Fibroblast of skin of scalp (primary cell): Measurements from ENCODE around the gene PGM1.

Experiments
- DNase-seq: peaks from one replicate; pipeline ENCODE4 v3.0.0-alpha.2; 2013

The PGM1 gene

DNA sequence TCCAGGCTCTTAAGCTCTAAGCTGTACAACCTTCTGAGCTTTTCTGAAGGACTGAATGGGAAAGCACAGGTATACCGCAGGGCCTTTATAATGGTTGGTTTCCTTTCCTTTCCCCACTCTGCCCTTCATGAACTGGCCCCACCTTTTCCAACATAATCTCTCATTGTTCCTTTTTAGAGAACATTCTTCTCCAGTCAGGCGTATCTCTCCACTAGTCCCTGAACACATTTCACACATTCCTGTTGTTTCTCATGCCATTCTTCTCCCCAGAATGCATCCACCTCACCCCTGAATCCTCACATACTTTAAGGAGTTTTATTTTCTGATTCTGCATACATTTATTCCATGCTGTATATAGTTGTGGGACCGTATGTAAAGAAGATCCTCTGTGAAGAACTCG is 41.3 kb downstream of the PGM1 start:
- DNase-seq = no peak

DNA sequence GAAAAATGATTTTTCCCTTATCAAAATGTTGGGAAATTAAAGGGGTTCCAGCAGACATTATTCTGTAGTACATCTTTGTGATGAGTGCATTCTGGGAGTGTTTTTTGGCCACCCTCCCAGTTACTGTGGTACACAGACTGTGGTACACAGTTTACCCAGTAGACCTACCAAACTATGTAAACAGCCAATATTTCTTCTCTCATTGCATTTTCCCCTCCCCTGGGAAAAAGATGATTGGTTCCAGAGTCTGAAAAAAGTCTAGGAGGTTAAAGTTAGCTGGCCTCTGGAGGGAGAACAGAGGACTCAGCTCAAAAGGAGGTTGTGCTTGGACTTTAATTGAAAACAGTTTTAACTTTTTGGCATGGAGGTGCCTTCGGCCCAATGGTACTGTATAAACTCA is 42.5 kb downstream of the PGM1 start:
- peak; percentile 88 for DNase-seq

DNA sequence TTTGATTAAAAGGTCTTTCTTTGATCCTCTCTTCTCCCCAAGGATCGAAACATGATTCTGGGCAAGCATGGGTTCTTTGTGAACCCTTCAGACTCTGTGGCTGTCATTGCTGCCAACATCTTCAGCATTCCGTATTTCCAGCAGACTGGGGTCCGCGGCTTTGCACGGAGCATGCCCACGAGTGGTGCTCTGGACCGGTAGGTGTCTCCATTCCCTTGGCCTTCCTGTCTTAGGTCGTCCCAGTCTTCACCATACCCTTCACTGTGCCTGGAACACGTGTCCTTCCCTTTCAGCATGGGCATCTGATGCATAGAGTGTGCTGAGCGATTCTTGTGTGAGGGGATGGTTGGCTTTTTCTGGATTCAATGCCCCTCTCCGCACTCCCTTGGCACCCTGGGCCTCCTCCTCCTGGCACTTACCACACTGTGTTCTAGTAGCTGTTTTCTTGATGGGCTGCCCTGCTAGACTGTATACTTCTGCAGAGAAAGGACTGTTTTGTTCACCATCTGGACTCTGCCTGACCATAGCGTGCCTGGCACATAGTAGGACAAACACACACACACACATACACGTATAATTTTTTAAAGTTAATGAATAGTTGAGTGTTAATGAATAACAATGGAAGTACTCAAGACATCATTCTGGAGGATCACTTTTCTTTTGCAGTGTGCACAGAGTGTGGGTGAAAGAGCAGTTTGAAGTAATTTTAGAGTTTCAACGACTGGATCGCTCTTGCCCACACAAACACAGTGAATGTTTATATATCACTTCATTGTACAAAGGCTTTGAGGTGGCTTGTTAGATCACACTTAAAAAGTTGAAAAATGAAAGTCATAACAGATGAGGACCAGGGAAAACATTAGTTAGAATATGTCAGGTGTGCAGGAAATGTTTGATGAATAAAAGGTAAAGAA is 43.2 kb downstream of the PGM1 start:
- DNase-seq = no peak

DNA sequence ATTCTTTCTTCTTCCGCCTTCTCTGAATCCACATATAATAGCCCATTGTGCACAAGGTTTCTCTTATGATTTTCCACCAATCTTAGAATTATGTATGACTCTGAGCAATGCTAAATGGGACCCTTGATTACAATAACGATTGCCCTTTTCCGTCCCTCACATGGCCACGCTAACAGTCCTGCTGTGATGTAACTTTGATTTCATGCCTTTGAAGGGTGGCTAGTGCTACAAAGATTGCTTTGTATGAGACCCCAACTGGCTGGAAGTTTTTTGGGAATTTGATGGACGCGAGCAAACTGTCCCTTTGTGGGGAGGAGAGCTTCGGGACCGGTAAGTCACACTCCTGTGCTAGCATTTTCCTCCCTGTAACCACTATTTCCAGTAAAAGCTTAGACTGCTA is 45.3 kb downstream of the PGM1 start:
- DNase-seq = no peak

DNA sequence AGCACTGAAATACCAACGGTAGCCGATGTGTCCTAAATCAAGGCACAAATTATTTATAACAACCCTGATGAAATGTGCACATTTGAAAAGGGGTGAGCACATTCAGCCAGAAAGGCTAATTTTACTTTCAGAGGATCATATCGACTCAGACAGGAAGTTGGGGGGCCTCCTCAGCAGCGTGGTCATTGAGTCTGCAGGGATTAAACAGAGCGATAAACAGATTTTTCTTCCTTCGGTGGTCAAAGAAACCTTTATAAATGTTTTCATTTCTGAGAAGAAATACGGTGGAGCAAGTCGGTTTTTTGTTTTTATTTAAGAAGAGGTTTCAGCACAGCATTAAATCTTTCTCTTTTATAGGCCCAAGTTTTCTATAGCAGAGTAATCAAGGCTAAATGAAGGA is 45.7 kb downstream of the PGM1 start:
- DNase-seq = no peak

DNA sequence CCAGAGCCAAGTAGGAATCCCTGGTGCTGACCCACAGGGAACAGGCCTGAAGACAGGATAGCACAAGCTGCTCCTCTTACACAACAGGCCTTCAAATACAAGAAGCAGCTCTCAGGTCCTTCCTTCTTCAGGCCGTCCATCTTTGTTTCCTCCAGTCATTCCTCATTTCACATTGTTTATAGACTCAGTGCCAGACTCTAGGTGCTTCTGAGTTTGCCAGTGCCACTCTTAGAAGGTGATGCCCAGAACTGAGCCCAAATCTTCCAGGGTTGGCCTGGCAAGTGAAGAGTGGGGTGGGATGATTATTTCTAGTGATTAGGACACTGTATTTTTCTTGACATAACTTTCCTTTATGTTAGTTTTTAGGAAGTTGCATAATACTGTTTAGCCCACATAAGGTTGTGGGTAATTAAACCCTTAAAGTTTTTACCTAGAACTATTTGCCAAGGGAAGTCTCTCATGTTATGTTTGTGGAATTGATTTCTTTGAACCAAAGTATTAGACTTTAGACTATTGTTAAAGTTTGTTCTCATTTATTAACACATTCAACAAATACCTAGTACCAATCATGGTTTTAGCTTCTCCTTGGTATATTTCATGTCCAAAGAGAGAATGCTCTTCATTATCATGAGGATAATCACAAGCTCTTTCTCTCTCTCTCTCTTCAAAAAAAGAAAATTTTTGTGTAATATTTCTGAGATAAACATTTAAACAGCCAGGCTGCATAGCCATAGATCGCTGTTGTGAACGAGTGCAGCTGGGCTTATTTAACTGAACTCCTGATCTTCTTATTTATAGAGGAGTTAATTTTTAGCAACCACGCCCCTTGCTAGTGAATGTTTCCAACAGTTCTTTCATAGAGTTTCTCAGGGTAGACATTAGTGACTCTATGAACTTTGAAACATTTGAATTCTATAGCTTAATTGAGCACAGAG is 47.7 kb downstream of the PGM1 start:
- no peak for DNase-seq

DNA sequence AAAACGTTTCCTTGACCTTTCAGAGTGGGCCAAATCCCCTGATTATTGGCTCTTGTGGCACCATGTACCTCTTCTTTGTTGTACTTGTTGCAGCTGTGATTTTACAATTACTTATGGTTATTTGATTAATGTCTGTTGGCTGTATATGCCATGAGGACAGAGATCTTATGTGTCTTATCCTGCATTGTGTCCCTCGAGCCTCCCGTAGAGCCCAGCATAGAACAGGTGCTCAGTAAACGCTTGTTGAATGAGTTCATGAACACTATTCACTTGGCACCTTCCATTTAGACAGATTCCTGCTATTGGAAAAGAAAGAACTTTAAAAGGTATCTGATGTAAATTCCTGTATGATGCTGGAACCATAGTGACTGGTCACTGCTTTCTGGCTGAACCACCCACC is 48.4 kb downstream of the PGM1 start:
- no peak for DNase-seq

DNA sequence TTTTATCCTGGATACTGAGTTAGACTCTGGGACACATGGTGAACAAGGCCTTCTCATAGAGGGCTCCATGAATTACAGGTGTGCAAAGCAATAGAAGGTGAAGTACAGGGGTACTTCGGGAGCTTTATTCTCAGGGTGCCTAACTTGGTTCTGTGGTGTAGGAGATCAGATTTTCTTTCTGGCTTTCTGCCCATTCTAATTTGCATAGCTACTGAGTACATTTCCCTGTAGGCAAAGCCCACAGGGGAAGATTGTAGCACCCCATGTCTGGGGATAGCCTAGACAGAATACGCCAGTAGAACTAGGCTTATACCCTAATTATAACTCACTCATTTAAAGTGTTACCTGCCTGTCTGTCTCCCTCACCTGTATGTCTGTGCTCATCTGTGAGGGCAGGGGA is 49.7 kb downstream of the PGM1 start:
- DNase-seq = no peak

DNA sequence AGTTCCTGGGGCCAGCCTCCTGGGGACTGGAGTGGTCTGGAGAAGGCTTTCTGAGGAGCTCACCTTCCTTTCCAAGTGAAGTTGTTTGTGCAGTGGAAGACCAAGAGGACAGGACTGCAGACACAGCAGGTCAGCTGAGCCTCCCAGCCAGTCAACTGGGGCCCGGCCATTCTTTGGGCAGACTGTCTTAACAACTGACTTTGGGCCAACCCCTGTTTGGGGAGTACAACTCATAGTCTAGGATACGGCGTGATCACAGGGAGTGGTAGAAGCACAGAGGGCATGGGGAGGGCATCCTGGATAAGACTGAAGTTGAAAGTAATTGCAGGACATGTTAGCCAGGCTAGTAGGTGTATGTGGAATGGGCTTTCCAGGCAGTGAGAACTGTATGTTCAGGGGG is 50.3 kb downstream of the PGM1 start:
- DNase-seq = no peak

DNA sequence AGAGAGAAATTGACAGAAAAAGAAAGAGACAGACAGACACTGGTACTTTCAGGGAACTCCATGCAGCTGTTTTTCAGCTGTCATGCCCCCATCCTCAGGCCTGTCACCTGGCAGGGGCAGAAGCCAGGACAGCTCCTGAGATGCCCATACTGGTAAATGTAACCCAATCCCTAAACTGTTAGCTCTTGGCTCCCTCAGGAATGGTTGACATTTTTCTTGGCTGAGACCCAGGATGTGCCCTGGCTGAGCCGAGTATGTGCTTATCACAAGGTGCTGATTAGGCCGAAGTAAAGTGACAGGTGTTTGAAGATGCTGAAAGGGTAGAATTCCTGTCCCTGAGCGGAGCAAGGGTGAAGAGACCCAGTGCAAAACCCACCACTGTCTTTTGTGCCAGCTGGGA is 50.7 kb downstream of the PGM1 start:
- no peak for DNase-seq

DNA sequence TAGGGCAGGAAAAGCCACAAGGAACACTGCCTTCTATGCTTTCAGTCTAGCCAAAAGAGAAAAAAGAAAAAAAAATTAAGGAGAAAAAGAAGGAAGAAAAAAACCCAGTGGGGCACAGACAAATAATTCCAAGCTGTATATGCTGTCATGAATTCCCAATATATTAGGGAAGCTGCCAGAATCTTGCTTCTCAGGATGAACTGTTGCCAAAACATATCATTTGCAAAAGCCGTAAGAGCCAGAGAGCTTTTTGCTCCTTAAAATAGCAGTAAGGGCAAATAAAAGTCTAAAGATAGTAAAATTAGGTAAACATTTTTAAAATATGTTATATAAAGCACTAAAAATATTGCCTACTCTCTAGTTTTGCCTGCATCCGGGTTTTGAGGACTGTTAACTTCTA is 52.1 kb downstream of the PGM1 start:
- peak; percentile 64 for DNase-seq

DNA sequence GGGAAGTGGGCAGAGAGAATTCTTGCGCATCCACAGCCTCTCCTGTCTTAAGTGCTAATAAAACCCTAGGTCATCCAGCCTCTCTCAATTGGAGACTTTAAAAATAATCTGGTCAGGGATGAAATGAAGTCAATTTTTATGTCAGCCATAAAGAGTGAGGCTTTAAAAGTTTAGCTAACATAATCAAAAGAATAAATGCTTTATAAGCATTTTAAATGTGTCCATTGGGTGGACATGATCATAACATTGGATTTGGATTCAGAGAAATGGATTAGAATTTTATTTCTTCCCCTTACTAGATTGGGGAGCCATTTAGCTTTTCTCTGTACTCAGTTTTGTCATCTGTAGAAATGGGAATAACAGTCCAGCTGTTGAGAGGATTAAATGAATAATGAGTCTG is 55.5 kb downstream of the PGM1 start:
- DNase-seq = no peak

DNA sequence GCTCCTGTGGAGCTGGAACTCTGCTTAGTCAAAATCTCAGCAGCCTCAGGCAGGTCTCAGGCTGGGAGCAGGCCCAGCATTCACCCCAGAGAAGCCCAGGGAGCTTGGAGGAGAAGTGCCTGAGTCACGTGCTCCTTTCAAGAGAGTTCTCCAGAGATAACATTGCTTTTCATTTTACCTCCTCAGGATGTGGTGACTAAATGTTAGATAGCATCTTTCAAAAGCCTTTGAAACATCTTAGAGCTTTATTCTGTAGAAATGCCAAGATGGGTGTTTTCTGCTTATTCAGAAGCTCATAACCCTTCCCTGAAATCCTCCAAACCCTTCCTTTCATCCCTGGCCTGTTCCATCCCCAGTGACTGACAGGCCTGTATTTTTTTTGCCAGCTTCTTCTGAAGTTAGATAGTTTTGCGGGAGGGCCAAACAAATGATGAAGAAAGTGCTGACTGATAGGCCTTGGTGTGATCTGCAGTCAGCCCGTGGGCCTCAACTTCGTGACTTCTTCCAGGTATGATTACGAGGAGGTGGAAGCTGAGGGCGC is 58.0 kb downstream of the PGM1 start:
- DNase-seq = no peak

DNA sequence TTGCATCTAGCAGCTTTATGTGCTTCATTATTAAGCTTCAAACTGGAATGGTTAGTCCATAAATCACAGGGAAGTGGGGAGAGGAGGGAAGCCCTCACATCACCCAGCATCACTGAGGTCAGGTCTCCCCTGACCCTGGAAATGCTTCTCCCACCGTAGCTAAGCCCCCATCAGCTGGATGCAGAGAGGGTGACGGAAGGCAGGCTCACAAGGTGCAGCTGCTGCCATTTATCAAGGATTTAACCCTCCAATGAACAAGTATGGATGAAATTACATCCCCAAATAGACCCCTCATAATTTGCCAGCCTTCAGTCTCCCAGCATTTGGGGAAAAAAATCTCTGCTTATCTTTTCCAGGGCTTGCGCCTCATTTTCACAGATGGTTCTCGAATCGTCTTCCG is 60.8 kb downstream of the PGM1 start:
- DNase-seq = no peak

DNA sequence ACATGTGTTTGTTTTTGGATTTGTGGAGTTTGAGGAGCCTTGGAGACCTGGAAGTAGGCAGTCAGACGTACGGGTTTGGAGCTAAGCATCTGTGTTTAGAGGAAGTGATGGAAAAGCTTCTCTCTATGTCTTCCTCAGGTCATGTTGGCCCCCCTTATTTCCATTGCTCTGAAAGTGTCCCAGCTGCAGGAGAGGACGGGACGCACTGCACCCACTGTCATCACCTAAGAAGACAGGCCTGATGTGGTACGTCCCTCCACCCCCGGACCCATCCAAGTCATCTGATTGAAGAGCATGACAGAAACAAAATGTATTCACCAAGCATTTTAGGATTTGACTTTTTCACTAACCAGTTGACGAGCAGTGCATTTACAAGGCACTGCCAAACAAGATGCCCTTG is 66.2 kb downstream of the PGM1 start:
- DNase-seq = no peak

DNA sequence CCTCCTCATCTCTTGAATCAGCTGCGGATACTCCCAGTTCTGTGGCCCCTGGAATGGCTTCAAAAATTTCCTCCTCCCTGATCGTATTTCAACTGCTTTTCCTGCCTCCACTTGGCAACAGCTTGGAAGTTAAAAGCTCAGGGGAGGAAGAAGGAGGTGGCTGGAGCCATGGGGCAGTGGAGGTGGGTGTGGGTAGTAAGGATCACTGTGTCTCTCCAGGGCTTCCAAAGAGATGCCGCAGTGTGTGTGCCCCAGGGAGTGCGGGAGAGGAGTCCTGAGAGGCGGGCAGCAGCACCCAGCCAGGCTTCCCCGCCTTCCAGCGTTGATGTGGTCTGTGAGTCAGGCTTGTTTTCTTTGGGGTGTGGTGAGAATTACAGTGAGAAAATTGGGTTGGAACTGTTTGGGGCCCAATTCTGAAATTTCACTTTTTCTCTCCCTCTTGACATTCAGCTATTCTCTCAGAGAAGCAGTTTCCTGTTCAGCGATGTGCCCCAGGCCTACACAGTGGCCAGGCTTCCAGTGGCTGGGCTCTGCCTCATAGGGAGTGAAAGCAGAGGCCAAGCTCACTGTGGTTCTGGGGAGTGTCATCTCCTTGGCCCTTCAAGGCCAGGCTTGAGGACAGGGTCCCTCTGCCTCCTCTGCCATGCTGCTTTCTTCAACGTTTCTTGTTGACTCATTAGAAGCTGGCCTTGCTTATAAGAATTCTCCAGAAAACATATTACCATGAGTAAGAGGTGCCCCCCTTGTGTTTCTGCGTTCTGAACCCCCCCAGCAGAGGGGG is 69.0 kb downstream of the PGM1 start:
- peak; percentile 77 for DNase-seq

DNA sequence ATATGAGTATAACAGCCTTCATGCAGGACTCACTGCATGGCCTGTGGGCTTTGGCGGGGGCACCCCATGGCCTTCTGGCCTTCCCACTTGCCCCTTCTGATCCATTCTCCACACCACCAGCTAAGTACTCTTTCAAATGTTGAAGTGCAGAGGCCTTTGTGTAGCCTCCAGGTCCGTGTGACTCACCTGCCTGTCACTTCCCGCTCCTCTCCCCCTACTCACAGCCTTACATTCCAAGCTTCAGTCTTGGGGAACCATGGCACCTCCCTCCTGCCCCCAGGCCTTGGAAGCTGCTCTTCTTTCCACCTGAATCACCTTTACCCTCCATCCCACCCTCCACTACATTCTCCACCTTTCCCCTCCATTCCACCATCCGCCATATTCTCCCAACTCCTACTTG is 69.6 kb downstream of the PGM1 start:
- no peak for DNase-seq

DNA sequence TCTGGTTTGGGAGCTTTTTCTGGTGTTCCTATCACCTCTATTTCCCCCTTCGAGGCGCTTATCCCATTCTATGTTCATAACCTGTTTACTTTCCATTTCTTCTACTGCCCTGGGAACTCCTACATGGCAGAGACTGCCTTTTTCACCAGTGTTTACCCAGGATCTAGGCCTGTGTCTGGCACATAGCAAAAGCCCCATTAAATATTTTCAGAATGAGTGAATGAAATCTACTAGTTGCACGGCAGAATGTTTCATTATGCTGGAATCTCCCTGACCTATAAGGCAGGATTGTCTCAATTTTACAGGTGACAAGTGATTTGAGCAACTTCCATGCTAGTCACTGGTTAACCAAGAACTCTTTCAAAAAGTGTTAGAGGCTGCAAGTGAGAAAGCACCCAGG is 70.1 kb downstream of the PGM1 start:
- no peak for DNase-seq

DNA sequence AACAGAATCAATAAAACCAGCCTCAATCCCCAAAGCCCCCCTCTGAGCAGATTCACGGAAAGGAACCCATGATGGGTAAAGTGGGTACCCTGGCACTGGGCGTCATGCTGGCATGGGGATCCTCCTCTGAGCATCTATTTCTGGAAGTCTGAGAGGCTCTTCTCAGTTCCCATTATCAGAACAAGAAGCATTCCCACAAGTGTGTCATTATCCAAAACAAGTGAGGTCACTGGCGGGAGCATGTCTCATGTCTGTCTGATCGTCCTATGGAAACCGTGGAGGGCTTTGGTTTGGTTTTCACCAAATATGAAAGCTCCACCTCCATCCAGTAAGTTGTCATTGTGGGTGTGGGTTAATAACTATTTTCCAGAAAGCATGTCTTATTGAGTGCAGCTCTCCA is 70.7 kb downstream of the PGM1 start:
- DNase-seq = no peak

DNA sequence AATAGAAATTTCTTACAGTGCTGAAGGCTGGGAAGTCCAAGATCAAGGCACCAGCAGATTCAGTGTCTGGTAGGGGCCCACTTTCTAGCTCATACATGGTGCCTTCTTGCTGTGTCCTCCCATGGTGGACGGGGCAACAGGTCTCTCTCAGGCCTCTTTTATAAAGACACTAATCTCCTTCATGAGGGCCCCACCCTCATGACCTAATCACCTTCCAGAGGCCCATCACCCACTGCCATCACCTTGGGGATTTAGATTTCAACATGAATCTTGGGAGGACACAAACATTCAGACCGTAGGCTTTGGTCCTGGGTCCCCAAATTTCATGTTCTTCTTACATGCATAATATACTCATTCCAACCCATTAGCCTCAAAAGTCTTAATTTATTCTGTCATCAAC is 71.5 kb downstream of the PGM1 start:
- DNase-seq = no peak

DNA sequence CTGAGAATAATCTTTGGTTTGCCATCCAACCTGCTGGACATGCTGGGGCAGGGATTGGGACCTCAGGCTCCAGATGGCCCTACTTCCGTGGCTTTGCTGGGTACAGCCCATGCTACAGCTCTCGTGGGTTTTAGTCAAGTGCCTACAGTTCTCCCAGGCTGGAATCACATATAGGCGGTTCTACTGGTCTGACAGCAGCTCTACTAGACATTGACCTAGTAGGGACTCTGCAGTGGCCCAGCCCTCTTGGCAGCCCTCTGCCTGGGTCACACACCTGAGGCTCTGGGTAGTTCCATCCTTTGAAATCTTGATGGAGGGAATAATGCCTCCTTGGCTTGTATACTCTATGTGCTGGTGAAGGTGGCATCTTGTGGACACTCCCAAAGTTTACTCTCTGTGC is 72.2 kb downstream of the PGM1 start:
- DNase-seq = no peak

DNA sequence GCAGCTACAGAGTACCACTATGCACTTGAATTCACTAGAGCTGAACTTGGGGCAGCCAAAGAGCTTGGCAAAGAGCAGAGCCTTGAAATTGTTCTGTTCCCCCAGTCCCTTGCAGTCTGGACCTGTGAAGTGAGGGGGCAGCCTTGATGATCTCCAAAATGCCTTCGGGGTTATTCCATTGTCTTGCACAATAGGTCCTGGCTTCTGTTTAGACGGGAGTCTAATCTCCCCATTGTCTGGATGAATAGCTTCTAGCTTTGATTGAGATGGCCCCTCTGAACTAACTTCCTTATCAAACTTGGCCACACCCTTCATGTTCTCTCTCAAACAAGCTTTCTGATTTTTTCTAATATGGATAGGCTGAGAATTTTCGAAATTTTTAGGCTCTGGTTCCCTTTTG is 72.6 kb downstream of the PGM1 start:
- DNase-seq = no peak

DNA sequence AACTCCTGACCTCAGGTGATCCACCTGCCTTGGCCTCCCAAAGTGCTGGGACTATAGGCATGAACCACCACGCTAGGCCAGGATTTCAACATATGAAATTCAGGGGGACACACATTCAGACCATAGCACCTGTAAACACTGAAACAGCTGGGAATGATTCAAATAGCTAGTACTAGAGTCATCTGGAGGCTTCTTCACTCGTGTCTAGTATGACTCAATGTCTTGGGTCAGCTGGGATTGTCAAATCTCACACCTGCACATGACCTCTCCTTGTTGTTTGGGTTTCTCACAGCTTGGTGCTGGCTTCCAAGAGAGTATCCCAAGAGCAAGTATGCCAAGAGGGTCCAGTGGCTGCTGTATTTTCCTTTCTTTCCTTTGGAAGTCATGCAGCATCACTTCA is 75.1 kb downstream of the PGM1 start:
- DNase-seq = no peak
